Measurements from ENCODE around the gene CELA3B.

Gene CELA3B

GRCh38 chr1:21951226-21951870, 25.5 kb upstream of the CELA3B start:
- Mint-ChIP-seq H3K27ac (no peak overlapping the region), H3K9me3 (no peaks in the 10 kb centered on the region), H3K36me3 (ENCODE audit: low read depth) (no peaks in the 10 kb centered on the region), H3K4me1 (peaks cover 33% of the 10 kb centered on the region), H3K4me3 (no peak overlapping the region), H3K27me3 (ENCODE audit: low read depth, poor library complexity) (peaks cover 3% of the 10 kb centered on the region)
- DNase-seq, result no peak
- TF ChIP-seq CTCF (IDR thresholded peaks at IDR 0.05), result no peak

GRCh38 chr1:21952786-21953520, 23.9 kb upstream of the CELA3B start:
- Mint-ChIP-seq H3K36me3 (ENCODE audit: low read depth) (no peaks in the 10 kb centered on the region), H3K9me3 (no peaks in the 10 kb centered on the region), H3K4me1 (peaks cover 42% of the 10 kb centered on the region), H3K4me3 (no peak overlapping the region), H3K27ac (no peak overlapping the region), H3K27me3 (ENCODE audit: low read depth, poor library complexity) (peaks cover 3% of the 10 kb centered on the region)
- DNase-seq, result no peak
- TF ChIP-seq CTCF (IDR thresholded peaks at IDR 0.05), result no peak

GRCh38 chr1:21955058-21955457, 21.8 kb upstream of the CELA3B start:
- peaks cover 48% of the 10 kb centered on the region for H3K4me1 Mint-ChIP-seq
- H3K36me3 Mint-ChIP-seq (ENCODE audit: low read depth), result no peaks in the 10 kb centered on the region
- H3K27me3 Mint-ChIP-seq (ENCODE audit: low read depth, poor library complexity), result peaks cover 3% of the 10 kb centered on the region
- H3K27ac Mint-ChIP-seq, result no peak overlapping the region
- H3K9me3 Mint-ChIP-seq, result no peaks in the 10 kb centered on the region
- no peak overlapping the region for H3K4me3 Mint-ChIP-seq
- TF ChIP-seq CTCF (IDR thresholded peaks at IDR 0.05), result no peak
- no peak for DNase-seq

- no peak overlapping the region for H3K4me3 Mint-ChIP-seq
- no peak for DNase-seq
- no peaks in the 10 kb centered on the region for H3K36me3 Mint-ChIP-seq (ENCODE audit: low read depth)
- H3K9me3 Mint-ChIP-seq, result no peaks in the 10 kb centered on the region
- H3K4me1 Mint-ChIP-seq, result peaks cover 48% of the 10 kb centered on the region
- no peak for TF ChIP-seq CTCF (IDR thresholded peaks at IDR 0.05)
- no peak overlapping the region for H3K27ac Mint-ChIP-seq
- no peaks in the 10 kb centered on the region for H3K27me3 Mint-ChIP-seq (ENCODE audit: low read depth, poor library complexity)
Measured at GRCh38 chr1:21955501-21956281, 21.1 kb upstream of the CELA3B start.

GRCh38 chr1:21956720-21957552, 19.9 kb upstream of the CELA3B start:
- no peaks in the 10 kb centered on the region for H3K27me3 Mint-ChIP-seq (ENCODE audit: low read depth, poor library complexity)
- H3K4me3 Mint-ChIP-seq, result no peak overlapping the region
- TF ChIP-seq CTCF (IDR thresholded peaks at IDR 0.05), result no peak
- no peak for DNase-seq
- H3K36me3 Mint-ChIP-seq (ENCODE audit: low read depth), result no peaks in the 10 kb centered on the region
- no peaks in the 10 kb centered on the region for H3K9me3 Mint-ChIP-seq
- peaks cover 48% of the 10 kb centered on the region for H3K4me1 Mint-ChIP-seq
- no peak overlapping the region for H3K27ac Mint-ChIP-seq

Data from nephron progenitor cell (in vitro differentiated cells).